Endodermal cell (in vitro differentiated cells): ENCODE measurements around the gene PRSS35. TPM values are rescaled to one million over a fixed set of nuclear protein-coding genes. Genes with fewer than 3 reads are reported as not detected.
A peak's percentile ranks its signal among the peaks of the same experiment; 100 is the strongest.

ENCODE experiments used
- DNase-seq: peaks from one replicate; pipeline ENCODE4 v3.0.0-alpha.2; 2017
- H3K27ac ChIP-seq: 2 replicates; pipeline ENCODE4 v1.5.1; 2013; ENCODE audit warnings: mild to moderate bottlenecking, low read depth, low read length, moderate library complexity
- H3K27me3 ChIP-seq: 2 replicates; pipeline ENCODE4 v1.6.1; 2013; ENCODE audit warnings: mild to moderate bottlenecking, low read length, moderate library complexity; ENCODE audit not compliant: insufficient read depth, control insufficient read depth, poor library complexity, severe bottlenecking
- H3K36me3 ChIP-seq: 2 replicates; pipeline ENCODE4 v1.7.0; 2013; ENCODE audit warnings: mild to moderate bottlenecking, low read length, moderate library complexity; ENCODE audit not compliant: control insufficient read depth, insufficient read depth
- H3K4me1 ChIP-seq: one replicate; pipeline ENCODE4 v1.7.0; 2013; ENCODE audit warnings: low read length; ENCODE audit not compliant: control insufficient read depth, insufficient read depth
- H3K4me3 ChIP-seq: 2 replicates; pipeline ENCODE4 v1.5.1; 2013; ENCODE audit warnings: mild to moderate bottlenecking, low read length, moderate library complexity
- H3K9ac ChIP-seq: 2 replicates; pipeline ENCODE4 v1.6.1; 2013; ENCODE audit warnings: mild to moderate bottlenecking, low read length, moderate library complexity; ENCODE audit not compliant: poor library complexity, severe bottlenecking; ENCODE audit errors: extremely low read depth
- H3K9me3 ChIP-seq: 2 replicates; pipeline ENCODE4 v1.6.1; 2013; ENCODE audit warnings: mild to moderate bottlenecking, low read length, moderate library complexity; ENCODE audit not compliant: control insufficient read depth
- H3K27ac Mint-ChIP-seq: 2 replicates; pipeline ENCODE4 v1.8.0; 2020; ENCODE audit warnings: mixed read lengths
- H3K27me3 Mint-ChIP-seq: 2 replicates; pipeline ENCODE4 v1.8.0; 2021; ENCODE audit warnings: mild to moderate bottlenecking, mixed read lengths; ENCODE audit not compliant: insufficient read depth
- H3K36me3 Mint-ChIP-seq: 2 replicates; pipeline ENCODE4 v1.8.0; 2020; ENCODE audit warnings: low read depth, mixed read lengths
- H3K4me1 Mint-ChIP-seq: 2 replicates; pipeline ENCODE4 v1.8.0; 2020; ENCODE audit warnings: mixed read lengths
- H3K4me3 Mint-ChIP-seq: 2 replicates; pipeline ENCODE4 v1.8.0; 2020; ENCODE audit warnings: mild to moderate bottlenecking, moderate library complexity, mixed read lengths
- H3K9me3 Mint-ChIP-seq: 2 replicates; pipeline ENCODE4 v1.8.0; 2020; ENCODE audit warnings: mild to moderate bottlenecking, mixed read lengths
- WGBS, 2 experiments: methylation state at CpG; one replicate each; pipeline versions ENCODE4 v1.1.5 to v1.1.7; 2013; ENCODE audit warnings: missing lambda C conversion rate in 2 of 2, mixed read lengths in 1 of 2; ENCODE audit not compliant: insufficient coverage in 1 of 2, insufficient read length in 1 of 2; 5-methylcytosine and 5-hydroxymethylcytosine counted together
- total RNA-seq, 2 donors: library from RNA; stranded (reverse); fragmentation: NEBNext Ultra II Directional in 1 of 2; extraction: Animal tissue kit (Norgen Biotek cat#: 25700) in 1 of 2; gene quantifications; 2 replicates in 1 of 2; 3 replicates in 1 of 2; pipeline ENCODE4 v1.2.1, GENCODE V29; 2021
- TF ChIP-seq, protein P1 (sequence below): fragments of 200-600 bp; sonication (generic); conservative IDR thresholded peaks from 2 replicates; pipeline ENCODE4 v1.5.0; 2021; ENCODE audit warnings: antibody characterized with exemption, mild to moderate bottlenecking

The PRSS35 gene
- total RNA-seq, 2 donors from 2014 or later: 2.1 to 3.8 TPM

- H3K4me3 Mint-ChIP-seq: no peak overlapping the region
- Histone ChIP-seq H3K4me3 (no peak overlapping the region), H3K4me1 (no peaks in the 10 kb centered on the region), H3K9ac (no peak overlapping the region), H3K27me3 (no peaks in the 10 kb centered on the region), H3K27ac (no peak overlapping the region), H3K9me3 (no peaks in the 10 kb centered on the region), H3K36me3 (no peaks in the 10 kb centered on the region)
- peaks cover 7% of the 10 kb centered on the region for H3K27me3 Mint-ChIP-seq
- DNase-seq: no peak
- no peaks in the 10 kb centered on the region for H3K9me3 Mint-ChIP-seq
- no peak overlapping the region for H3K27ac Mint-ChIP-seq
- no peaks in the 10 kb centered on the region for H3K36me3 Mint-ChIP-seq
- TF ChIP-seq, protein P1, sequence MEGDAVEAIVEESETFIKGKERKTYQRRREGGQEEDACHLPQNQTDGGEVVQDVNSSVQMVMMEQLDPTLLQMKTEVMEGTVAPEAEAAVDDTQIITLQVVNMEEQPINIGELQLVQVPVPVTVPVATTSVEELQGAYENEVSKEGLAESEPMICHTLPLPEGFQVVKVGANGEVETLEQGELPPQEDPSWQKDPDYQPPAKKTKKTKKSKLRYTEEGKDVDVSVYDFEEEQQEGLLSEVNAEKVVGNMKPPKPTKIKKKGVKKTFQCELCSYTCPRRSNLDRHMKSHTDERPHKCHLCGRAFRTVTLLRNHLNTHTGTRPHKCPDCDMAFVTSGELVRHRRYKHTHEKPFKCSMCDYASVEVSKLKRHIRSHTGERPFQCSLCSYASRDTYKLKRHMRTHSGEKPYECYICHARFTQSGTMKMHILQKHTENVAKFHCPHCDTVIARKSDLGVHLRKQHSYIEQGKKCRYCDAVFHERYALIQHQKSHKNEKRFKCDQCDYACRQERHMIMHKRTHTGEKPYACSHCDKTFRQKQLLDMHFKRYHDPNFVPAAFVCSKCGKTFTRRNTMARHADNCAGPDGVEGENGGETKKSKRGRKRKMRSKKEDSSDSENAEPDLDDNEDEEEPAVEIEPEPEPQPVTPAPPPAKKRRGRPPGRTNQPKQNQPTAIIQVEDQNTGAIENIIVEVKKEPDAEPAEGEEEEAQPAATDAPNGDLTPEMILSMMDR: no peak
- peaks cover 9% of the 10 kb centered on the region for H3K4me1 Mint-ChIP-seq
- 90 to 100% methylated on average over 2 to 3 of the region's 3 CpGs for WGBS, 2 experiments
These were observed 1.5 kb upstream of the PRSS35 start for GRCh38 chr6:83510791-83511190.

DNA sequence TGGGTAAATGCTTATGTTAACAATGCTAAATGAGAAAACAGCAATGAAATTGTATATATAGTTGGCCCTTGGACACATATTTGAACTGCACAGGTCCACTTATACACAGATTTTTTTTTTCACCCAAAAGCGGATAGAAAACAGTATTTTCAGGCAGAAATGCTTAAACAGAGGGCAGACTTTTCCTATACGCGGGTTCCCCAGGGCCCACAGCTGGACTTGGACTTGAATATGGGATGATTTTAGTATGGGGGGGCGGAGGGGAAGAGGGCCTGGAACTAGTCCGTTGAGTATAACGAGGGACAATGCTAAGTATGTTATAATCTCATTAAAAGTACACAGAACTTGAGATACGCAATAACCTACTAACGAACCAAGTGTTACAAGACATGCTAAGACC, 1.1 kb upstream of the PRSS35 start:
- Histone ChIP-seq H3K27me3 (no peaks in the 10 kb centered on the region), H3K36me3 (no peaks in the 10 kb centered on the region), H3K9me3 (no peaks in the 10 kb centered on the region), H3K4me1 (no peaks in the 10 kb centered on the region), H3K9ac (no peak overlapping the region), H3K4me3 (no peak overlapping the region), H3K27ac (no peak overlapping the region)
- Mint-ChIP-seq H3K27ac (no peak overlapping the region), H3K36me3 (no peaks in the 10 kb centered on the region), H3K27me3 (peaks cover 7% of the 10 kb centered on the region), H3K4me1 (peaks cover 9% of the 10 kb centered on the region), H3K9me3 (no peaks in the 10 kb centered on the region), H3K4me3 (no peak overlapping the region)
- no peak for DNase-seq
- WGBS, 2 experiments: 92 to 95% methylated on average over 2 to 8 of the region's 8 CpGs
- TF ChIP-seq, protein P1: no peak

- no peak overlapping the region for H3K27ac Mint-ChIP-seq
These were observed 2.1 kb downstream of the PRSS35 start for GRCh38 chr6:83514466-83514865.

More at GRCh38 chr6:83514466-83514865, 2.1 kb downstream of the PRSS35 start:
- Mint-ChIP-seq H3K36me3 (no peaks in the 10 kb centered on the region), H3K4me1 (peaks cover 14% of the 10 kb centered on the region), H3K4me3 (no peak overlapping the region), H3K27me3 (peaks cover 7% of the 10 kb centered on the region), H3K9me3 (no peaks in the 10 kb centered on the region)
- 86 to 93% methylated on average over 1 of the region's 1 CpG for WGBS, 2 experiments
- Histone ChIP-seq H3K27me3 (no peaks in the 10 kb centered on the region), H3K9ac (no peak overlapping the region), H3K27ac (no peak overlapping the region), H3K4me1 (no peaks in the 10 kb centered on the region), H3K36me3 (no peaks in the 10 kb centered on the region), H3K4me3 (peak overlapping the region; percentile 79), H3K9me3 (no peaks in the 10 kb centered on the region)
- TF ChIP-seq, protein P1: no peak
- no peak for DNase-seq
